ENCODE results near the gene MOCOS.

- no peak for TF ChIP-seq CTCF (conservative IDR thresholded peaks at IDR 0.05; ENCODE audit: low read depth, low read length)
- no peak for TF ChIP-seq EZH2 (IDR thresholded peaks at IDR 0.05; ENCODE audit: low read length, unreplicated experiment)
Observed at GRCh38 chr18:36212301-36213171, 25.2 kb downstream of the MOCOS start.
